PC-3 (cell line): ENCODE data around the gene KMT5C.

Experiments used
- EZH2 ChIP-seq: fragments of 300-600 bp; sonication (generic); IDR thresholded peaks from one replicate; pipeline ENCODE4 v1.6.1; 2017; ENCODE audit warnings: antibody characterized with exemption, mild to moderate bottlenecking, low read length; ENCODE audit not compliant: unreplicated experiment
- EZH2phosphoT487 ChIP-seq: fragments of 300-600 bp; sonication (generic); IDR thresholded peaks from 2 replicates; pipeline ENCODE4 v1.6.1; 2018; ENCODE audit warnings: mild to moderate bottlenecking, antibody characterized with exemption, low read length, borderline replicate concordance
- TF ChIP-seq, protein P1 (sequence below): fragments of 300-600 bp; sonication (generic); conservative IDR thresholded peaks from 2 replicates; pipeline ENCODE4 v1.5.1; 2017; ENCODE audit warnings: antibody characterized with exemption, low read depth, mild to moderate bottlenecking, low read length

DNA sequence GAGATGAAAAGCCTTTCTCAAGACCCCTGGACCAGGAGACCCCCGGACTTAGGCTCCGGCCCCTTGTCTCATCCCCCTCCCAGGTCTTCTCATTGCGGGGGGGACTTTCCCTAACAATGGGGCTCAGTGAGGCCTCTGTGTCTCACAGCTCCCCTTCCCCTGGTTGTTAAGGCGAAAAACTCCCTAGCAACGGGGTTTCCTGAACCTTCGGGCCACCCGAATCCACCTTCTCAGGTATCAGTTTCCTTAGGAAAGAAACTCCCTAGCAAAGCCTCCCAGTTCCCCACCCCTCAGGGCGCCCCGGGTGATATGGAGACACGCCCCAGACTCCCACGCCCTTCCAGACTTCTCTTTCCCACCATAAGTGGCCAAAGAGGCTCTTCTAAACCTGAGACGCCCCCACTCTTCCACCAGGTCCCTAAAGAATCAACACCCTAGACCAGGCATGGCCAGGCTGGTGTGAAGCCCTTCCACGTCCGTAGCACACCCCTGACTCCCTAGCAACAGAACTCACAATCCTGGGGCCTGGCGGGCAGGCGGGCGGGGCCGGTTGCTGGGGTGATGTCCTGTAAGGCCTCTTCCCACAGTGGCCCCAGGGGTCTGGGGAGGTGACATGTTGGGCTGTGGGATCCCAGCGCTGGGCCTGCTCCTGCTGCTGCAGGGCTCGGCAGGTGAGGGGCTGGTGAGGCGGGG lies 36.7 kb downstream of the KMT5C start, which contains the start of gene TMEM190:
- TF ChIP-seq, protein P1, sequence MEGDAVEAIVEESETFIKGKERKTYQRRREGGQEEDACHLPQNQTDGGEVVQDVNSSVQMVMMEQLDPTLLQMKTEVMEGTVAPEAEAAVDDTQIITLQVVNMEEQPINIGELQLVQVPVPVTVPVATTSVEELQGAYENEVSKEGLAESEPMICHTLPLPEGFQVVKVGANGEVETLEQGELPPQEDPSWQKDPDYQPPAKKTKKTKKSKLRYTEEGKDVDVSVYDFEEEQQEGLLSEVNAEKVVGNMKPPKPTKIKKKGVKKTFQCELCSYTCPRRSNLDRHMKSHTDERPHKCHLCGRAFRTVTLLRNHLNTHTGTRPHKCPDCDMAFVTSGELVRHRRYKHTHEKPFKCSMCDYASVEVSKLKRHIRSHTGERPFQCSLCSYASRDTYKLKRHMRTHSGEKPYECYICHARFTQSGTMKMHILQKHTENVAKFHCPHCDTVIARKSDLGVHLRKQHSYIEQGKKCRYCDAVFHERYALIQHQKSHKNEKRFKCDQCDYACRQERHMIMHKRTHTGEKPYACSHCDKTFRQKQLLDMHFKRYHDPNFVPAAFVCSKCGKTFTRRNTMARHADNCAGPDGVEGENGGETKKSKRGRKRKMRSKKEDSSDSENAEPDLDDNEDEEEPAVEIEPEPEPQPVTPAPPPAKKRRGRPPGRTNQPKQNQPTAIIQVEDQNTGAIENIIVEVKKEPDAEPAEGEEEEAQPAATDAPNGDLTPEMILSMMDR: no peak
- no peak for TF ChIP-seq EZH2
- no peak for TF ChIP-seq EZH2phosphoT487
